Keratinocyte (primary cell): ENCODE measurements around the gene STX8. TPM values are rescaled to one million over a fixed set of nuclear protein-coding genes. Genes with fewer than 3 reads are reported as not detected.

ENCODE experiments used
- DNase-seq: peaks from one replicate; pipeline ENCODE4 v3.0.0-alpha.2; 2011; ENCODE audit warnings: low read depth, missing footprints, low spot score
- FAIRE-seq: peaks from 2 replicates; lab custom pipeline; 2011; peaks lifted over from hg19 to GRCh38; lab: Jason Lieb, UNC
- H2AFZ ChIP-seq: 2 replicates; pipeline ENCODE4 v1.6.0; 2012; ENCODE audit warnings: low read length, control low read depth, inconsistent platforms; ENCODE audit not compliant: control insufficient read depth
- H3K27ac ChIP-seq: 2 replicates; pipeline ENCODE4 v1.5.1; 2011; ENCODE audit warnings: low read length; ENCODE audit not compliant: control insufficient read depth, insufficient read depth
- H3K27me3 ChIP-seq: 3 replicates; pipeline ENCODE4 v1.6.0; 2011; ENCODE audit warnings: low read length; ENCODE audit not compliant: control insufficient read depth, insufficient read depth; ENCODE audit errors: extremely low read depth
- H3K36me3 ChIP-seq, 2 experiments: 2 replicates in 1 of 2; 3 replicates in 1 of 2; pipeline ENCODE4 v1.5.1; 2011; ENCODE audit warnings: low read length in 2 of 2, mild to moderate bottlenecking in 1 of 2; ENCODE audit not compliant: control insufficient read depth in 2 of 2, insufficient read depth in 2 of 2; ENCODE audit errors: extremely low read depth in 1 of 2
- H3K4me1 ChIP-seq: 3 replicates; pipeline ENCODE4 v1.5.1; 2011; ENCODE audit warnings: low read length; ENCODE audit not compliant: control insufficient read depth, insufficient read depth; ENCODE audit errors: extremely low read depth
- H3K4me2 ChIP-seq: 3 replicates; pipeline ENCODE4 v1.6.0; 2011; ENCODE audit warnings: low read depth, low read length; ENCODE audit not compliant: control insufficient read depth, insufficient read depth; ENCODE audit errors: extremely low read depth
- H3K4me3 ChIP-seq, 3 experiments: fragments of 200-600 bp in 1 of 3; sonication (generic) in 1 of 3; 2 replicates in 2 of 3; 3 replicates in 1 of 3; pipeline ENCODE4 v1.5.1; 2011 to 2016; ENCODE audit warnings: low read length in 3 of 3, mild to moderate bottlenecking in 3 of 3, control low read depth in 2 of 3, inconsistent platforms in 1 of 3, low read depth in 1 of 3, mixed read lengths in 1 of 3, mixed run types in 1 of 3, moderate library complexity in 1 of 3; ENCODE audit not compliant: control insufficient read depth in 2 of 3, insufficient read depth in 2 of 3; ENCODE audit errors: extremely low read depth in 1 of 3
- H3K79me2 ChIP-seq: 2 replicates; pipeline ENCODE4 v1.6.0; 2012; ENCODE audit warnings: low read length; ENCODE audit not compliant: control insufficient read depth, insufficient read depth
- H3K9ac ChIP-seq: 3 replicates; pipeline ENCODE4 v1.6.0; 2011; ENCODE audit warnings: low read length; ENCODE audit not compliant: control insufficient read depth, insufficient read depth; ENCODE audit errors: extremely low read depth
- H3K9me1 ChIP-seq: 3 replicates; pipeline ENCODE4 v1.6.0; 2011; ENCODE audit warnings: low read length; ENCODE audit not compliant: control insufficient read depth, insufficient read depth; ENCODE audit errors: extremely low read depth
- H3K9me3 ChIP-seq: 2 replicates; pipeline ENCODE4 v1.5.1; 2012; ENCODE audit warnings: low read depth, low read length; ENCODE audit not compliant: control insufficient read depth
- H4K20me1 ChIP-seq: 3 replicates; pipeline ENCODE4 v1.6.0; 2011; ENCODE audit warnings: low read length; ENCODE audit not compliant: control insufficient read depth, insufficient read depth; ENCODE audit errors: extremely low read depth
- CTCF ChIP-seq, 3 experiments: IDR thresholded peaks in 1 of 3; conservative IDR thresholded peaks in 1 of 3; optimal IDR thresholded peaks in 1 of 3; 2 replicates in 2 of 3; 3 replicates in 1 of 3; pipeline versions ENCODE3 to v1.5.1; 2011; ENCODE audit warnings: low read length in 3 of 3, mild to moderate bottlenecking in 3 of 3, moderate library complexity in 2 of 3, control low read depth in 1 of 3, inconsistent platforms in 1 of 3; ENCODE audit not compliant: insufficient read depth in 2 of 3; ENCODE audit errors: extremely low read depth in 1 of 3
- EZH2 ChIP-seq: IDR thresholded peaks from one replicate; pipeline ENCODE4 v1.6.1; 2012; ENCODE audit warnings: inconsistent platforms, mild to moderate bottlenecking, low read length, moderate library complexity
- dilution Hi-C: fragments of 300-500 bp; cut with MboI; formaldehyde crosslinking; loops from one replicate; pipeline ENCODE4 v1.7.0; 2020; ENCODE audit warnings: low sequenced_read_pairs; ENCODE audit not compliant: extremely low pct_ligation_motif_present
- polyA plus RNA-seq, 5 experiments: library from polyadenylated mRNA; depleted of rRNA in 3 of 5; stranded (reverse) in 3 of 5; stranded (forward) in 1 of 5; unstranded in 1 of 5; fragments of >200 nt; gene quantifications; 1 replicate in 1 of 5; 2 replicates in 3 of 5; 3 replicates in 1 of 5; pipeline versions ENCODE4 v1.2.1 to v1.2.3, GENCODE V29; 2011 to 2012; ENCODE audit warnings: missing spikeins in 2 of 5, low read depth in 1 of 5, low replicate concordance in 1 of 5

Gene STX8
- polyA plus RNA-seq, 1 donor (not counting 4 experiments of a cell fraction or from before 2014, with no cell fraction given): 90.3 TPM

GRCh38 chr17:9465210-9465921, 110.3 kb downstream of the STX8 start:
- Histone ChIP-seq H3K4me1 (no peaks in the 10 kb centered on the region), H3K9ac (peak overlapping the region; percentile 5), H3K4me3 (peak overlapping the region in 1 of 3 experiments; percentile 11), H3K27me3 (no peaks in the 10 kb centered on the region), H2AFZ (peak overlapping the region; percentile 4), H3K9me3 (no peaks in the 10 kb centered on the region), H3K9me1 (no peaks in the 10 kb centered on the region), H3K27ac (peak overlapping the region; percentile 8), H4K20me1 (no peaks in the 10 kb centered on the region), H3K36me3 (no peaks in the 10 kb centered on the region), H3K79me2 (no peaks in the 10 kb centered on the region), H3K4me2 (peak overlapping the region; percentile 39)
- no peak for TF ChIP-seq CTCF (optimal IDR thresholded peaks at IDR 0.05 in 1 of 3, IDR thresholded peaks at IDR 0.05 in 1 of 3, conservative IDR thresholded peaks at IDR 0.05 in 1 of 3; ENCODE audit: extremely low read depth in 1 of 3, insufficient read depth in 2 of 3, low read length in 3 of 3)
- TF ChIP-seq EZH2: no peak
- DNase-seq (no peak), FAIRE-seq (peak; percentile 5)
- dilution Hi-C loops: no loop called here

DNA sequence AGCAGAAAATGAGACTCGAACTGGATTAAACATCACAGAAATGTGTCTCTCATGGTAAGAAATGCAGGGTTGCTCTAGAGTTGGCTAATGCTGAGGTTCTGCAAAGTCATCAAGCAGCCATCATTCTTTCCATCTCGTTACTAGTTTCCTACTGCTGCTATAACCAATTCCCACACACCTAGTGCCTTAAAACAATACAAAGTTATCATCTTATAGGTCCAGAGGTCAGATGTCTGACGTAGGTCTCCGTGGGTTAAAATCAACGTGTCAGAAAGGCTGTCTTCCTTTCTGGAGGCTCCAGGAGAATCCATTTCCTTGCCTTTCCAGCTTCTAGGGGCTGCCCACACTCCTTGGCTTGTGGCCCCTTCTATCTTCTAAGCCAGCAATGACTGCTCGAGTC, 118.6 kb downstream of the STX8 start:
- no peaks in the 10 kb centered on the region for H3K36me3 ChIP-seq
- H3K79me2 ChIP-seq: no peaks in the 10 kb centered on the region
- H3K27me3 ChIP-seq: no peaks in the 10 kb centered on the region
- no peak for TF ChIP-seq CTCF (optimal IDR thresholded peaks at IDR 0.05 in 1 of 3, IDR thresholded peaks at IDR 0.05 in 1 of 3, conservative IDR thresholded peaks at IDR 0.05 in 1 of 3; ENCODE audit: extremely low read depth in 1 of 3, insufficient read depth in 2 of 3, low read length in 3 of 3)
- TF ChIP-seq EZH2: no peak
- H3K9me1 ChIP-seq: no peaks in the 10 kb centered on the region
- dilution Hi-C loops: no loop called here
- DNase-seq (no peak), FAIRE-seq (no peak)
- H3K9me3 ChIP-seq: no peaks in the 10 kb centered on the region
- H3K27ac ChIP-seq: no peak overlapping the region
- H3K4me2 ChIP-seq: no peak overlapping the region
- no peaks in the 10 kb centered on the region for H4K20me1 ChIP-seq
- no peak overlapping the region for H2AFZ ChIP-seq
- no peaks in the 10 kb centered on the region for H3K4me1 ChIP-seq
- H3K4me3 ChIP-seq: no peak overlapping the region
- no peak overlapping the region for H3K9ac ChIP-seq
